Dendritic cell treated with granulocyte-macrophage colony-stimulating factor and Interleukin-4, amounts not matched to agents 40 ng/mL and 50 ng/mL, for 4 days (primary cell): ENCODE data around the gene SNRPD3.
"Not testable (repeated sequence)": the region's sequence is repeated elsewhere in the genome, so short reads cannot be mapped to it uniquely, and the experiment has no call there.

Source experiments
- H3K27ac Mint-ChIP-seq: one replicate; pipeline ENCODE4 v1.8.0; 2022; ENCODE audit warnings: mild to moderate bottlenecking, mixed read lengths
- H3K27me3 Mint-ChIP-seq: one replicate; pipeline ENCODE4 v1.8.0; 2022; ENCODE audit warnings: mild to moderate bottlenecking, mixed read lengths
- H3K36me3 Mint-ChIP-seq: one replicate; pipeline ENCODE4 v1.8.0; 2022; ENCODE audit warnings: low read depth, mixed read lengths
- H3K4me1 Mint-ChIP-seq: one replicate; pipeline ENCODE4 v1.8.0; 2022; ENCODE audit warnings: low read depth, mixed read lengths
- H3K4me3 Mint-ChIP-seq: one replicate; pipeline ENCODE4 v1.8.0; 2022; ENCODE audit warnings: mild to moderate bottlenecking, moderate library complexity, mixed read lengths
- H3K9me3 Mint-ChIP-seq: one replicate; pipeline ENCODE4 v1.8.0; 2022; ENCODE audit warnings: mixed read lengths
- intact Hi-C: fragments of 100-400 bp; cut with micrococcal nuclease; formaldehyde crosslinking; loops from one replicate; pipeline ENCODE4 v1.15.0; 2022

Gene SNRPD3

GRCh38 chr22:24587948-24588347 is 32.1 kb downstream of the SNRPD3 start:
- H3K4me3 Mint-ChIP-seq, result no peak overlapping the region
- no peaks in the 10 kb centered on the region for H3K9me3 Mint-ChIP-seq
- intact Hi-C loops, result no loop called here
- no peak overlapping the region for H3K27ac Mint-ChIP-seq
- H3K4me1 Mint-ChIP-seq, result peaks cover 7% of the 10 kb centered on the region
- H3K36me3 Mint-ChIP-seq, result no peaks in the 10 kb centered on the region
- peaks cover 6% of the 10 kb centered on the region for H3K27me3 Mint-ChIP-seq

DNA sequence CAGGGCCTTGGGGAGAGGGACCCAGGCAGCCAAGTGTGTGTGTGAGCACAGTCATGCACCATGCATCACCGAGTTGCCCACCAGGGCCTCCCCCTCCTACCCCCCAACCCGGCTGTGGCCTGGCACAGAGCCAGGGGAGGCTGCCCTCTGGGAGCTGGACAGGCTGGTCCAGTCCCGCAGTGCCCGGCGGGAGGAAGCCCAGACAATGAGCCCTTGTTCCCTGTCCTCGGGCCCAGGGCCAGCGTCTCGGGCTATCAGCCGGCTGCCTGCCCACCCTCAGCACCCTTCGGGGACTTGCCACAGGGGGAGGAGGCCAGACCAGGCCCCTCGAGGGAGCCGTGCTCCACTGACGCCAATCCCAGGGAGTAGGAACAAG is 32.6 kb downstream of the SNRPD3 start:
- peaks cover 7% of the 10 kb centered on the region for H3K4me1 Mint-ChIP-seq
- H3K4me3 Mint-ChIP-seq, result no peak overlapping the region
- H3K27me3 Mint-ChIP-seq, result peaks cover 6% of the 10 kb centered on the region
- no peaks in the 10 kb centered on the region for H3K36me3 Mint-ChIP-seq
- H3K9me3 Mint-ChIP-seq, result no peaks in the 10 kb centered on the region
- intact Hi-C loops, result no loop called here
- no peak overlapping the region for H3K27ac Mint-ChIP-seq

DNA sequence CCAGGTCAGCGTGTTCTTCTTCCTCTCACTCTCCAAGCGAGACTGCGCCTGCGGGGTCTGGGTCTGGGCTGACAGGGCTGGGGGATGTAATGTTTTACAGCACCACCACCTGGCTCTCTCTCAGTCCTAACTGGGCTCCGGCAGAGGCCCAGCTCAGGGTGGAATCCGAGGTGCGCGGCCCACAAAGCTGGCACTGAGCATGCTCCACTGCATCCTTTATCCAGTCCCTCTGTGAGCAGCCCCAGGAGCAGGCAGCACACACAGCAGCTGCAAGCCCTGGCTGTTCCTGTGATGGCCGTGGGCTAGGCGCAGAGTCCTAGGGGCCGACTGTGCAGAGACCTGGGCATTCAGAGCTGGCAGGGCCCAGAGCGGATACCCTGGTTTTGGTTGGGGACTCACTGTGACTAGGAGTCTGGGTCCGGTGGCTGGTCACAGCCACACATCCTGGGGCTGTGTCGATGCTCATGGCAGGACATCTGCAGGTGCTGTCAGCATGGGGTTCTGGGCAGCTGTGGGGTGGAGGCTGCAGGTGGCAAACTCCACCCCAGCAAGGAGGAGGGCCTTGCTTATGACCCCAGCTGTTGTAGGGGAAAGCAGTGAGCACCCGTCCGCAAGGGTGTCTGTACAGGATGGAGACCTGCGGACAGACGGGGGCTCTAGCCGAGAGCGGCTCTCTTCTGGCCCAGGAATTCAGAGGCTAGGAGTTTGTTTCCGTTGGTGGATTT is 33.1 kb downstream of the SNRPD3 start:
- Mint-ChIP-seq H3K4me1 (peaks cover 7% of the 10 kb centered on the region), H3K9me3 (no peaks in the 10 kb centered on the region), H3K27me3 (peaks cover 6% of the 10 kb centered on the region), H3K36me3 (no peaks in the 10 kb centered on the region), H3K4me3 (no peak overlapping the region), H3K27ac (no peak overlapping the region)
- intact Hi-C loops, result no loop called here

GRCh38 chr22:24589518-24590030 is 33.8 kb downstream of the SNRPD3 start:
- Mint-ChIP-seq H3K4me3 (no peak overlapping the region), H3K36me3 (no peaks in the 10 kb centered on the region), H3K4me1 (peaks cover 7% of the 10 kb centered on the region), H3K27ac (no peak overlapping the region), H3K27me3 (peaks cover 8% of the 10 kb centered on the region), H3K9me3 (no peaks in the 10 kb centered on the region)
- intact Hi-C loops, result no loop called here

DNA sequence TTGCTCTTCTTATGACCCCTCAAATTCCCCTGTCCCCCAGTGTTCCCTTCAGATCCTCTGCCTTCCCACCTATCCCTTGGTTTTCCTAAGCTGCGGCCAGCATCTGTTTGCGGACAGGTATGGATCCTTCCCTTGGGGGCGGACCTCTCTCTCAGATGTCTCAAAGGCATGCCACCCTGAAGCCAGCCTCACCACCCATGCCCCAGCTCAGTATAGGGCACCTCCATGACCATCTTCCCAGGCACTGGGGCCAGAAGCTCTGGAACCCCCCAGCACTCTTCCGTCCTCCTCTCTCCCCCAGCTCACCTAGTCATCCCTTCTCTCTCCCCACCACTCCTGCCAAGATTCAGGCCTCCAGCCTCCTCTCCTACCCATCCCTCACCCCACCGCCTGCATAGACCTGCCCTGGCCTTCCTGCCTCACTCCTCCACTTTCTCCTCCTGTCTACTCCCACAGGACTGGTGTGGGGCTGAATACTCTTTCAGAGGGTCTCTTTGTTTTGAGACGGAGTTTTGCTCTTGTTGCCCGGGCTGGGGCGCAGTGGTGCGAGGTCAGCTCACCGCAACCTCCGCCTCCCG is 34.9 kb downstream of the SNRPD3 start:
- no peaks in the 10 kb centered on the region for H3K36me3 Mint-ChIP-seq
- peaks cover 8% of the 10 kb centered on the region for H3K27me3 Mint-ChIP-seq
- H3K4me3 Mint-ChIP-seq, result no peak overlapping the region
- no peak overlapping the region for H3K27ac Mint-ChIP-seq
- intact Hi-C loops, result no loop called here
- H3K9me3 Mint-ChIP-seq, result no peaks in the 10 kb centered on the region
- H3K4me1 Mint-ChIP-seq, result peaks cover 7% of the 10 kb centered on the region

- Mint-ChIP-seq H3K27ac (no peak overlapping the region), H3K4me1 (peaks cover 7% of the 10 kb centered on the region), H3K27me3 (peaks cover 8% of the 10 kb centered on the region), H3K4me3 (no peak overlapping the region), H3K36me3 (no peaks in the 10 kb centered on the region), H3K9me3 (no peaks in the 10 kb centered on the region)
- intact Hi-C loops, result no loop called here
Measured at GRCh38 chr22:24591286-24591830, 35.6 kb downstream of the SNRPD3 start.

DNA sequence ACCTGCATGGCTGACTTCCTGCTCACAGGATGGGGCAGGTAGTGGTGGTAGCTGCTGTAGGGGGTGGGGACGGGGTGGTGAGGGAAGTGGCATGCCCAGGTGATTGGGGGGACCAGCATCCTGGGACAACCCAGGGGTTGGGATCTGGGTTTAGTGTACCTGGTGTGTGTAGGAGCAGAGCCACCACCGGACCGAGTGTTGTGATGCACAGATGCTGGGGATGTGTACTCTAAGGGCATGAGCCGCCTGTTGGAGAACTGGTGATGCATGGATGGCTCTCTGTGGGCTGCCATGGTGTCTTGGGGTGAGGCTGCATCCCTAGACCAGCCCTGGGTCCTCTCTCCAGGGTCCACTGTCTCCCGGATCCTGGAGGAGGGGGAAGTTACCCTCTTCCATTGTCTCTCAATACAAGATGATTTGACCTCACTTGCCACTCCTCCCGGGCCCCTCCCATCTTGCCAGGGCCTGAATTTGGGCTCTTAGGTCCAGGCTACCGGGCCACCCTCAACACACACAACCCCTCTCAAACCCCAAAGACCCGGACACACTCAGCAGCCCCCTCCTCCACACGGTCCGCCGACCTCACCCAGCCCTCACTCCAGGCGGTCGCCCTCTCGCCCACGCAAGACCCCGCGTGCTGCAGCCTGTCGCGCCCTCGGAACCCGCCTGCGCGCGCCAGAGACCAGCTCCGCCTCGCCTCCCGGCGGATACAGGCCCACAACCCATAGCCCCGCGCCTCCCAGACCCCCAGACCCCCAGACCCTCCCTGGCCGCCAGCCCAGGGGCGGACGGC is 36.5 kb downstream of the SNRPD3 start:
- peak overlapping the region; percentile 79 for H3K4me3 Mint-ChIP-seq
- peaks cover 8% of the 10 kb centered on the region for H3K27me3 Mint-ChIP-seq
- H3K36me3 Mint-ChIP-seq, result no peaks in the 10 kb centered on the region
- peaks cover 7% of the 10 kb centered on the region for H3K4me1 Mint-ChIP-seq
- peak overlapping the region; percentile 73 for H3K27ac Mint-ChIP-seq
- no peaks in the 10 kb centered on the region for H3K9me3 Mint-ChIP-seq
- intact Hi-C loops, result no loop called here

DNA sequence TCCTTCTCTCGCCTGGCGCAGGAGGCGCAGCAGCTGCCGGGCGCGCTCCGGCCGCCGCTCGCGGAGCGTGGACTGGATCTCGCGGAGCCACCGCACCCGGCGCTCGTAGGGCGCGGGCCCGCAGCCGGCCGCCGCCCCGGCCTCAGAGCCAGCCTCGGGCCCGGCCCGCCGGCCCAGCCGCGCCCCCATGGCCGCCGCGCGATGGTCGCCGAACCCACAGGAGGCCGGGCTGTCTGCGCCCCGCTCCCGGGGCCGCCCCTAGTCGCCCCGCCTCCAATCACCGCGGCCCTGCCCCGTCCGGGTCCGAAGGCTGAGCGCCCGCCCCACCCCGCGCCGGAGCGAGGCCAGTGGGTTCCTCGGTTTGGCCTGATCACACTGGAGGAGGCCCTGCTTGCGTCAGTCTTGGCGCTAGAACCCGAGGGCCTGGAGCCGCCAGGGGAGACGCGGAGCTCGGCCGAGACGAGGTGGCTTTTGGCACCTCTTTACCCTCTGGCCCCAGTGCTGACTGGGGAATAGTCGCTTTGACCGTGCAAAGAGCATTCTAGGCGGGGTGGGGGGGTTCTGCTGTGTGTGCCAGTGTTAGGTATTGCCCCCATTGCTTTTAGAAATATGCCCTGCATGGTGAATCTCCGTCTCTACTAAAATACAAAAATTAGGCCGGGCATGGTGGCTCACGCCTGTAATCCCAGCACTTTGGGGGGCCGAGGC is 37.2 kb downstream of the SNRPD3 start, which contains the start of gene LRRC75B:
TSS of gene LRRC75B (minus strand) at position 223 of the 708 bp plus-strand sequence. CDS start at position 189, 34 bp downstream.
- intact Hi-C loops, result no loop called here

DNA sequence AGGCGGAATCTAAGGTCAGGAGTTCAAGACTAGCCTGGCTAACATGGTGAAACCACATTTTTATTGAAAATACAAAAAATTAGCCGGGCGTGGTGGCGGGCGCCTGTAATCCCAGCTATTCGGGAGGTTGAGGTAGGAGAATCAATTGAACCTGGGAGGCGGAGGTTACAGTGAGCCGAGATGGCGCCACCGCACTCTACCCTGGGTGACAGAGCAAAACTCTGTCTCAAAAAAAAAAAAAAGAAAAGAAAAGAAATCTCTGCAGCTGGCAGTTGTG is 37.7 kb downstream of the SNRPD3 start:
- H3K27me3 Mint-ChIP-seq, H3K4me1 Mint-ChIP-seq, H3K9me3 Mint-ChIP-seq, H3K36me3 Mint-ChIP-seq, intact Hi-C loops: not testable (repeated sequence)
- Mint-ChIP-seq H3K4me3 (peak overlapping the region; percentile 67), H3K27ac (peak overlapping the region; percentile 73)

More for the DNA sequence above, 37.2 kb downstream of the SNRPD3 start, which contains the start of gene LRRC75B:
- no peaks in the 10 kb centered on the region for H3K36me3 Mint-ChIP-seq
- peak within 1 kb of the TSS; percentile 73 for H3K27ac Mint-ChIP-seq
- H3K4me1 Mint-ChIP-seq, result peaks cover 7% of the 10 kb centered on the region
- H3K4me3 Mint-ChIP-seq, result peak within 1 kb of the TSS; percentile 79
- H3K27me3 Mint-ChIP-seq, result peaks cover 8% of the 10 kb centered on the region
- no peaks in the 10 kb centered on the region for H3K9me3 Mint-ChIP-seq

DNA sequence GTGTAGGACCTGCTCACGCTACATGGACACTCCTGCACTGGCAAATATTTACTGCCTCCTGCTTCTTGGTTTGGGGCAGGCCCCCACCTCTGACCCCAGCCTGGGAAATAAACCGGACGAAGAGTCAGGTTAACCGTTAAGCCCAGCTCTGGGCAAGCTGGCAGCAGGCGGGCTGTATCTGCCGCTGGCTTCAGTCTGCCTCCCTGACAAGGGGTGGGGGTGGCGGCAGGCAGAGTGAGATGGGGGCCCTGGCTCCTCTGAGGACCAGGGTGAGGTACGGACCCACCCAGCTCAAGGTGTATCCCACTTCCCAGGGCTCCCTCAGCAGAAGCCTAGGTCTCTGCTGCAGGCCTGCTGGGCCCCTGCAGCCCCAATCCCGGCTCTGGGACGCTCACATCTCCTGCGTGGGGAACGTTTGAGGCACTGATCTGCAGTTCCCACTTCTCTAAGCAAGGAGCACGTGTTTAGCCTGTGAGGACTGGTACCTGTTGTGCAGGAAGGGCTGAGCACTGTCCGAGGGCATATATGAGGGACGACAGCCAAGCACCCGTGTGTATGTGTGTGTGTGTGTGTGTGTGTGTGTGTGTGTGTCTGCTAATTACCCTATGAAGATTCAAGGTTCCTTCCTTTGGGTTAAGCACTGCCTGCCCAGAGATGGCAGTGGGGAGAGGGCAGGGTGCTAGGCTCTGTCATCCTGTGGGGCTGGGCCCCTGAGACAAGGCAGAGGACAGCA is 38.2 kb downstream of the SNRPD3 start:
- Mint-ChIP-seq H3K27ac (peak overlapping the region; percentile 73), H3K27me3 (peaks cover 8% of the 10 kb centered on the region), H3K36me3 (no peaks in the 10 kb centered on the region), H3K9me3 (no peaks in the 10 kb centered on the region), H3K4me3 (no peak overlapping the region), H3K4me1 (peaks cover 7% of the 10 kb centered on the region)
- intact Hi-C loops, result no loop called here

GRCh38 chr22:24594569-24595120 is 38.8 kb downstream of the SNRPD3 start:
- H3K4me3 Mint-ChIP-seq, result no peak overlapping the region
- H3K36me3 Mint-ChIP-seq, result no peaks in the 10 kb centered on the region
- H3K27me3 Mint-ChIP-seq, result peaks cover 8% of the 10 kb centered on the region

DNA sequence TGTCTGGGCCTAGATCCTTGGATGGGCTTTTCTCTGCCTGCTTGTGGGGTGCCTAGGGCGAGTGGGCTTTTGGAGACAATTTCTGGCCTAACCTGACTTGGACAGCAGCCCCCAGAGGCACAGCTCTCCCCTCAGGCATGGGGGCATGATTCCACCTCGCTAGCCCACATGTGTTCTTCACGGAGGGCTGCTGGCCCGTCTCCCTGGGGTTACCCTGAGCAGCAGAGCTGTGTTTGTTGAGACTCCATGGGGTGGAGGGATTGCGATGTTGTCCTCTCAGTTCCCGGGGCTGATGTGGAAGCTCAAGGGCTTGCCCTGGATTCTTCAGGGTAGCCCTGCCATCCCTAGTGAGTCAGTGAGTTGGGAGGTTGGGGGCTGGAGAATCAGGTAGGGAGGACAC is 39.4 kb downstream of the SNRPD3 start:
- H3K4me1 Mint-ChIP-seq, result peaks cover 7% of the 10 kb centered on the region
- peaks cover 8% of the 10 kb centered on the region for H3K27me3 Mint-ChIP-seq
- intact Hi-C loops, result no loop called here
- no peaks in the 10 kb centered on the region for H3K36me3 Mint-ChIP-seq
- H3K9me3 Mint-ChIP-seq, result no peaks in the 10 kb centered on the region
- no peak overlapping the region for H3K4me3 Mint-ChIP-seq
- H3K27ac Mint-ChIP-seq, result no peak overlapping the region

More at GRCh38 chr22:24594569-24595120, 38.8 kb downstream of the SNRPD3 start:
- H3K4me1 Mint-ChIP-seq, result peaks cover 7% of the 10 kb centered on the region
- H3K9me3 Mint-ChIP-seq, result no peaks in the 10 kb centered on the region
- intact Hi-C loops, result no loop called here
- no peak overlapping the region for H3K27ac Mint-ChIP-seq

GRCh38 chr22:24595863-24596262 is 40.1 kb downstream of the SNRPD3 start:
- H3K27ac Mint-ChIP-seq, result no peak overlapping the region
- H3K36me3 Mint-ChIP-seq, result no peaks in the 10 kb centered on the region
- no peak overlapping the region for H3K4me3 Mint-ChIP-seq
- no peaks in the 10 kb centered on the region for H3K9me3 Mint-ChIP-seq
- peaks cover 8% of the 10 kb centered on the region for H3K27me3 Mint-ChIP-seq
- intact Hi-C loops, result no loop called here
- H3K4me1 Mint-ChIP-seq, result peaks cover 7% of the 10 kb centered on the region
